HepG2 (cell line): Measurements from ENCODE around the gene PRKCZ. TPM values are rescaled to one million over a fixed set of nuclear protein-coding genes. Genes with fewer than 3 reads are reported as not detected.

Source experiments
- HNRNPK ChIP-seq: fragments of 200-400 bp; formaldehyde crosslinking; IDR thresholded peaks from 2 replicates; pipeline ENCODE4 v1.6.1; 2018; ENCODE audit warnings: low read length, low read depth, moderate library complexity, mild to moderate bottlenecking; ENCODE audit not compliant: poor library complexity, severe bottlenecking
- NCOA5 ChIP-seq: sonication (generic); formaldehyde crosslinking; IDR thresholded peaks from 2 replicates; pipeline ENCODE4 v1.4.0; 2020; ENCODE audit warnings: missing genetic modification reagents
- NONO ChIP-seq, 2 experiments: fragments of 450-650 bp in 1 of 2; sonication (generic) in 1 of 2; formaldehyde crosslinking in 1 of 2; IDR thresholded peaks in 1 of 2; conservative IDR thresholded peaks in 1 of 2; 2 replicates each; pipeline versions ENCODE4 v1.6.1 to v1.8.0; 2017 to 2022; ENCODE audit warnings: mild to moderate bottlenecking in 1 of 2, missing genetic modification reagents in 1 of 2, moderate library complexity in 1 of 2
- SRSF4 ChIP-seq: fragments of 200-400 bp; formaldehyde crosslinking; IDR thresholded peaks from one replicate; pipeline ENCODE4 v1.6.1; 2018; ENCODE audit warnings: mild to moderate bottlenecking, low read depth, low read length, moderate library complexity; ENCODE audit not compliant: poor library complexity, severe bottlenecking
- SYNCRIP ChIP-seq: fragments of 200-400 bp; formaldehyde crosslinking; IDR thresholded peaks from 2 replicates; pipeline ENCODE4 v1.6.1; 2018; ENCODE audit warnings: mild to moderate bottlenecking, low read depth, low read length; ENCODE audit not compliant: insufficient read depth
- ZNF484 ChIP-seq: sonication (generic); formaldehyde crosslinking; IDR thresholded peaks from 2 replicates; pipeline ENCODE4 v1.5.1; 2020; ENCODE audit warnings: mild to moderate bottlenecking, low read depth, missing genetic modification reagents, borderline replicate concordance
- ZNF558 ChIP-seq: sonication (generic); formaldehyde crosslinking; IDR thresholded peaks from 2 replicates; pipeline ENCODE4 v1.9.0; 2022; ENCODE audit warnings: mild to moderate bottlenecking, missing genetic modification reagents, borderline replicate concordance
- polyA plus RNA-seq, 8 experiments: library from polyadenylated mRNA; depleted of rRNA in 3 of 8; stranded (reverse) in 7 of 8; unstranded in 1 of 8; fragments of >200 nt; fragmentation: Illumina TruSeq in 4 of 8; extraction: Trizol in 4 of 8; gene quantifications; 2 replicates each; pipeline versions ENCODE4 v1.2.1 to v1.2.3, GENCODE V29; 2011 to 2016; ENCODE audit warnings: low read depth in 4 of 8, missing spikeins in 1 of 8, mixed read lengths in 1 of 8; ENCODE audit not compliant: insufficient read depth in 1 of 8
- total RNA-seq, 5 experiments: library from RNA; depleted of rRNA; stranded (reverse); fragments of >200 nt; fragmentation: Illumina TruSeq; extraction: Trizol; gene quantifications; 2 replicates each; pipeline ENCODE4 v1.2.3, GENCODE V29; 2016; ENCODE audit warnings: low read depth in 1 of 5
- TF ChIP-seq, protein P1 (sequence below): sonication (generic); formaldehyde crosslinking; IDR thresholded peaks from 2 replicates; pipeline ENCODE4 v1.8.1; 2023; ENCODE audit warnings: missing genetic modification reagents, mild to moderate bottlenecking, borderline replicate concordance
- TF ChIP-seq, protein P2 (sequence below): sonication (generic); formaldehyde crosslinking; IDR thresholded peaks from 2 replicates; pipeline ENCODE4 v1.4.0; 2020; ENCODE audit warnings: missing genetic modification reagents
- TF ChIP-seq, protein P3 (sequence below): sonication (generic); formaldehyde crosslinking; IDR thresholded peaks from 2 replicates; pipeline ENCODE4 v1.5.0; 2020; ENCODE audit warnings: mild to moderate bottlenecking, missing genetic modification reagents, moderate library complexity
- TF ChIP-seq, protein P4 (sequence below): sonication (generic); formaldehyde crosslinking; IDR thresholded peaks from 2 replicates; pipeline ENCODE4 v1.9.0; 2022; ENCODE audit warnings: missing genetic modification reagents, mild to moderate bottlenecking, borderline replicate concordance
- TF ChIP-seq, protein P5 (sequence below): sonication (generic); formaldehyde crosslinking; IDR thresholded peaks from 2 replicates; pipeline ENCODE4 v1.4.0; 2020; ENCODE audit warnings: missing genetic modification reagents, borderline replicate concordance
- TF ChIP-seq, protein P6 (sequence below): IDR thresholded peaks from 2 replicates; pipeline ENCODE4 v1.6.1; 2016; ENCODE audit warnings: missing biosample characterization, missing genetic modification reagents, low read depth
- TF ChIP-seq, protein P7 (sequence below): sonication (generic); formaldehyde crosslinking; conservative IDR thresholded peaks from 2 replicates; pipeline ENCODE4 v1.4.0; 2020; ENCODE audit warnings: mild to moderate bottlenecking, missing genetic modification reagents, moderate library complexity

The PRKCZ gene
- total and polyA plus RNA-seq, 2 of the 13 experiments (the other 11 are each of a cell fraction or from before 2014, with no cell fraction given): 34.7 to 85.2 TPM

DNA sequence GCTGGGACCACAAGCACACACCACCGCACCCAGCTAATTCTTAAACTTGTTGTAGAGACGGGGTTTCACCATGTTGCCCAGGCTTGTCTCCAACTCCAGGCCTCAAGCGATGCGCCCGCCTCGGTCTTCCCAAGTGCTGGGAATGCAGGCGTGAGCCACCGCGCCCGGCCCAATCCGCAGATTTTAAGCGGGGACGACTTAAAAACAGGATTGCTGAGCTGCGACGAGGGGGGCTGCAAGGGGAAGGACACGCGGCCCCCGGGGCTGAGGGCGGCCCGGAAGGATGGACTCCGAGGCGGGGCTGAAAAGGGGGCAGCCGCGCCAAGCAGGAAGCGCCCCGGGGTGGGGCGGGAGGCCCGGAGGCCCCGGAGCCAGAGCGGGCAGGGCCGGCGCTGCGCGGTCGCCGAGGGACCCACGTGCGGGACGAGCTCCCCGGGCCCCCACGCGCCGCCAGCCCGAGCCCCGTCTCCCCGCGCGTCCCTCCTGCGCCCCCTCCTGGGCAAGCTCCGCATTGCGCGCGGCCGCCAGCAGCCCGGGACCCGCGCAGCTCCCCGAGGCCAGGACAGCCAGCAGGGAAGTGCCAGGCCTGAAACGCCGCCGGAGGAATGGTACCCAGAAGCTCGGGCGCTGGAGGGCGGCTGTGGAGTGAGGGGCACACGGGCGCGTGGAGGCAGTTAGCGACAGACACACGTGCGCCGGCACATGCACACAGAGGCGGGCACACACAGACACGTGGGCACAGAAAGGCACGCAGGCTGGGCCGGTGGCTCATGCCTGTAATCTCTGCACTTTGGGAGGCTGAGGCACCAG lies 5.5 kb upstream of the PRKCZ start (continued):
- TF ChIP-seq NONO (IDR thresholded peaks at IDR 0.05): no peak
- peak; percentile 57; the same call in 1 of the 2 replicates for TF ChIP-seq NONO (CRISPR knock-in tag; conservative IDR thresholded peaks at IDR 0.05)
- TF ChIP-seq, protein P1, sequence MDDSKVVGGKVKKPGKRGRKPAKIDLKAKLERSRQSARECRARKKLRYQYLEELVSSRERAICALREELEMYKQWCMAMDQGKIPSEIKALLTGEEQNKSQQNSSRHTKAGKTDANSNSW: no peak
- no peak for TF ChIP-seq ZNF484 (CRISPR knock-in tag)
- no peak for TF ChIP-seq SRSF4
- TF ChIP-seq, protein P2, sequence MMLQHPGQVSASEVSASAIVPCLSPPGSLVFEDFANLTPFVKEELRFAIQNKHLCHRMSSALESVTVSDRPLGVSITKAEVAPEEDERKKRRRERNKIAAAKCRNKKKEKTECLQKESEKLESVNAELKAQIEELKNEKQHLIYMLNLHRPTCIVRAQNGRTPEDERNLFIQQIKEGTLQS (CRISPR knock-in tag): no peak
- TF ChIP-seq, protein P3, sequence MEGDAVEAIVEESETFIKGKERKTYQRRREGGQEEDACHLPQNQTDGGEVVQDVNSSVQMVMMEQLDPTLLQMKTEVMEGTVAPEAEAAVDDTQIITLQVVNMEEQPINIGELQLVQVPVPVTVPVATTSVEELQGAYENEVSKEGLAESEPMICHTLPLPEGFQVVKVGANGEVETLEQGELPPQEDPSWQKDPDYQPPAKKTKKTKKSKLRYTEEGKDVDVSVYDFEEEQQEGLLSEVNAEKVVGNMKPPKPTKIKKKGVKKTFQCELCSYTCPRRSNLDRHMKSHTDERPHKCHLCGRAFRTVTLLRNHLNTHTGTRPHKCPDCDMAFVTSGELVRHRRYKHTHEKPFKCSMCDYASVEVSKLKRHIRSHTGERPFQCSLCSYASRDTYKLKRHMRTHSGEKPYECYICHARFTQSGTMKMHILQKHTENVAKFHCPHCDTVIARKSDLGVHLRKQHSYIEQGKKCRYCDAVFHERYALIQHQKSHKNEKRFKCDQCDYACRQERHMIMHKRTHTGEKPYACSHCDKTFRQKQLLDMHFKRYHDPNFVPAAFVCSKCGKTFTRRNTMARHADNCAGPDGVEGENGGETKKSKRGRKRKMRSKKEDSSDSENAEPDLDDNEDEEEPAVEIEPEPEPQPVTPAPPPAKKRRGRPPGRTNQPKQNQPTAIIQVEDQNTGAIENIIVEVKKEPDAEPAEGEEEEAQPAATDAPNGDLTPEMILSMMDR: peak; percentile 85
- TF ChIP-seq, protein P4, sequence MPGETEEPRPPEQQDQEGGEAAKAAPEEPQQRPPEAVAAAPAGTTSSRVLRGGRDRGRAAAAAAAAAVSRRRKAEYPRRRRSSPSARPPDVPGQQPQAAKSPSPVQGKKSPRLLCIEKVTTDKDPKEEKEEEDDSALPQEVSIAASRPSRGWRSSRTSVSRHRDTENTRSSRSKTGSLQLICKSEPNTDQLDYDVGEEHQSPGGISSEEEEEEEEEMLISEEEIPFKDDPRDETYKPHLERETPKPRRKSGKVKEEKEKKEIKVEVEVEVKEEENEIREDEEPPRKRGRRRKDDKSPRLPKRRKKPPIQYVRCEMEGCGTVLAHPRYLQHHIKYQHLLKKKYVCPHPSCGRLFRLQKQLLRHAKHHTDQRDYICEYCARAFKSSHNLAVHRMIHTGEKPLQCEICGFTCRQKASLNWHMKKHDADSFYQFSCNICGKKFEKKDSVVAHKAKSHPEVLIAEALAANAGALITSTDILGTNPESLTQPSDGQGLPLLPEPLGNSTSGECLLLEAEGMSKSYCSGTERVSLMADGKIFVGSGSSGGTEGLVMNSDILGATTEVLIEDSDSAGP (CRISPR knock-in tag): no peak; the same call in 1 of the 2 replicates
- TF ChIP-seq, protein P5, sequence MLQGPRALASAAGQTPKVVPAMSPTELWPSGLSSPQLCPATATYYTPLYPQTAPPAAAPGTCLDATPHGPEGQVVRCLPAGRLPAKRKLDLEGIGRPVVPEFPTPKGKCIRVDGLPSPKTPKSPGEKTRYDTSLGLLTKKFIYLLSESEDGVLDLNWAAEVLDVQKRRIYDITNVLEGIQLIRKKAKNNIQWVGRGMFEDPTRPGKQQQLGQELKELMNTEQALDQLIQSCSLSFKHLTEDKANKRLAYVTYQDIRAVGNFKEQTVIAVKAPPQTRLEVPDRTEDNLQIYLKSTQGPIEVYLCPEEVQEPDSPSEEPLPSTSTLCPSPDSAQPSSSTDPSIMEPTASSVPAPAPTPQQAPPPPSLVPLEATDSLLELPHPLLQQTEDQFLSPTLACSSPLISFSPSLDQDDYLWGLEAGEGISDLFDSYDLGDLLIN (CRISPR knock-in tag): no peak
- TF ChIP-seq SYNCRIP: no peak
- TF ChIP-seq, protein P6, sequence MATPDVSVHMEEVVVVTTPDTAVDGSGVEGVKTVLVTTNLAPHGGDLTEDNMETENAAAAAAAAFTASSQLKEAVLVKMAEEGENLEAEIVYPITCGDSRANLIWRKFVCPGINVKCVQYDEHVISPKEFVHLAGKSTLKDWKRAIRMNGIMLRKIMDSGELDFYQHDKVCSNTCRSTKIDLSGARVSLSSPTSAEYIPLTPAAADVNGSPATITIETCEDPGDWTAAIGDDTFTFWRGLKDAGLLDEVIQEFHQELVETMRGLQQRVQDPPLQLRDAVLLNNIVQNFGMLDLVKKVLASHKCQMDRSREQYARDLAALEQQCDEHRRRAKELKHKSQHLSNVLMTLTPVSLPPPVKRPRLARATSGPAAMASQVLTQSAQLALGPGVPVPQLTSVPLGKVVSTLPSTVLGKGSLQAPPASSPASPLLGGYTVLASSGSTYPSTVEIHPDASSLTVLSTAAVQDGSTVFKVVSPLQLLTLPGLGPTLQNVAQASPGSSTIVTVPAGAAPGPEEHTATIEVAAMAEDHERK: no peak
- peak; percentile 16 for TF ChIP-seq HNRNPK
- no peak for TF ChIP-seq NCOA5 (CRISPR knock-in tag)
- TF ChIP-seq, protein P7, sequence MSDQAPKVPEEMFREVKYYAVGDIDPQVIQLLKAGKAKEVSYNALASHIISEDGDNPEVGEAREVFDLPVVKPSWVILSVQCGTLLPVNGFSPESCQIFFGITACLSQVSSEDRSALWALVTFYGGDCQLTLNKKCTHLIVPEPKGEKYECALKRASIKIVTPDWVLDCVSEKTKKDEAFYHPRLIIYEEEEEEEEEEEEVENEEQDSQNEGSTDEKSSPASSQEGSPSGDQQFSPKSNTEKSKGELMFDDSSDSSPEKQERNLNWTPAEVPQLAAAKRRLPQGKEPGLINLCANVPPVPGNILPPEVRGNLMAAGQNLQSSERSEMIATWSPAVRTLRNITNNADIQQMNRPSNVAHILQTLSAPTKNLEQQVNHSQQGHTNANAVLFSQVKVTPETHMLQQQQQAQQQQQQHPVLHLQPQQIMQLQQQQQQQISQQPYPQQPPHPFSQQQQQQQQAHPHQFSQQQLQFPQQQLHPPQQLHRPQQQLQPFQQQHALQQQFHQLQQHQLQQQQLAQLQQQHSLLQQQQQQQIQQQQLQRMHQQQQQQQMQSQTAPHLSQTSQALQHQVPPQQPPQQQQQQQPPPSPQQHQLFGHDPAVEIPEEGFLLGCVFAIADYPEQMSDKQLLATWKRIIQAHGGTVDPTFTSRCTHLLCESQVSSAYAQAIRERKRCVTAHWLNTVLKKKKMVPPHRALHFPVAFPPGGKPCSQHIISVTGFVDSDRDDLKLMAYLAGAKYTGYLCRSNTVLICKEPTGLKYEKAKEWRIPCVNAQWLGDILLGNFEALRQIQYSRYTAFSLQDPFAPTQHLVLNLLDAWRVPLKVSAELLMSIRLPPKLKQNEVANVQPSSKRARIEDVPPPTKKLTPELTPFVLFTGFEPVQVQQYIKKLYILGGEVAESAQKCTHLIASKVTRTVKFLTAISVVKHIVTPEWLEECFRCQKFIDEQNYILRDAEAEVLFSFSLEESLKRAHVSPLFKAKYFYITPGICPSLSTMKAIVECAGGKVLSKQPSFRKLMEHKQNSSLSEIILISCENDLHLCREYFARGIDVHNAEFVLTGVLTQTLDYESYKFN (CRISPR knock-in tag): no peak
- TF ChIP-seq ZNF558 (CRISPR knock-in tag): no peak
